Activated CD4-positive, alpha-beta T cell treated with anti-CD3 and anti-CD28 coated beads for 36 hours (primary cell): ENCODE data around the gene ZNF202. TPM values are rescaled to one million over a fixed set of nuclear protein-coding genes. Genes with fewer than 3 reads are reported as not detected.
"Not testable (repeated sequence)": the region's sequence is repeated elsewhere in the genome, so short reads cannot be mapped to it uniquely, and the experiment has no call there.

Experiments
- ATAC-seq: fragments of 200-7000 bp; cut with Tn5 transposase; one replicate; pipeline ENCODE4 v1.10.0; 2021; ENCODE audit warnings: mild to moderate bottlenecking, moderate library complexity
- CTCF ChIA-PET: fragments of 350-600 bp; sonication (Branson Sonifier 250); formaldehyde crosslinking; loops from one replicate; lab custom pipeline; 2021; ENCODE audit warnings: antibody characterized with exemption; lab: Charles Lee
- POLR2A ChIA-PET: fragments of 350-600 bp; sonication (Branson Sonifier 250); formaldehyde crosslinking; loops from one replicate; lab custom pipeline; 2021; ENCODE audit warnings: antibody characterized with exemption, inconsistent platforms; lab: Charles Lee
- DNase-seq: peaks from one replicate; pipeline ENCODE4 v3.0.0-alpha.2; 2020
- H3K27ac Mint-ChIP-seq: one replicate; pipeline ENCODE4 v1.8.0; 2021; ENCODE audit warnings: mixed read lengths
- H3K27me3 Mint-ChIP-seq: one replicate; pipeline ENCODE4 v1.8.0; 2021; ENCODE audit warnings: mixed read lengths
- H3K36me3 Mint-ChIP-seq: one replicate; pipeline ENCODE4 v1.8.0; 2021; ENCODE audit warnings: low read depth, mixed read lengths
- H3K4me1 Mint-ChIP-seq: one replicate; pipeline ENCODE4 v1.8.0; 2021; ENCODE audit warnings: mixed read lengths
- H3K4me3 Mint-ChIP-seq: one replicate; pipeline ENCODE4 v1.8.0; 2021; ENCODE audit warnings: mild to moderate bottlenecking, moderate library complexity, mixed read lengths
- H3K9me3 Mint-ChIP-seq: one replicate; pipeline ENCODE4 v1.8.0; 2021; ENCODE audit warnings: low read depth, mixed read lengths
- intact Hi-C, 2 experiments: fragments of 100-400 bp; cut with DNase I in 1 of 2; cut with micrococcal nuclease in 1 of 2; formaldehyde crosslinking; loops; one replicate each; pipeline versions ENCODE4 v1.14.2 to v1.15.1; 2022 to 2024; cut with DNase I, micrococcal nuclease
- total RNA-seq, 2 experiments: library from RNA; stranded (reverse); gene quantifications; one replicate each; pipeline ENCODE4 v1.2.3, GENCODE V29; 2021

The ZNF202 gene
- total RNA-seq, 2 experiments from 2014 or later = 9.5 to 12.1 TPM

GRCh38 chr11:123740787-123741158, 687 bp downstream of the ZNF202 start:
- intact Hi-C loops = loop anchor here (1.0 to 5.0 kb wide), 7 partner anchors 374 to 1084 kb away; partner anchors contain the start of genes VWA5A (in 2 of the 2), HSPA8 (in 1 of the 2), SIAE (in 1 of the 2) and SPA17 (in 1 of the 2)
- CTCF ChIA-PET = interaction anchor here (0.8 to 0.9 kb wide), 2 partner anchors 30 to 33 kb away, joined by 3 read pairs; no protein-coding TSS in a partner anchor
- POLR2A ChIA-PET = no interaction called here
- ATAC-seq = peak; percentile 1
- no peak for DNase-seq
- peaks cover 2% of the 10 kb centered on the region for H3K27me3 Mint-ChIP-seq
- H3K4me3 Mint-ChIP-seq = peak overlapping the region; percentile 81
- H3K4me1 Mint-ChIP-seq = peaks cover 31% of the 10 kb centered on the region
- H3K36me3 Mint-ChIP-seq = peaks cover 22% of the 10 kb centered on the region
- no peaks in the 10 kb centered on the region for H3K9me3 Mint-ChIP-seq
- H3K27ac Mint-ChIP-seq = peak overlapping the region; percentile 91

- no peak overlapping the region for H3K27ac Mint-ChIP-seq
- peaks cover 31% of the 10 kb centered on the region for H3K4me1 Mint-ChIP-seq
- peaks cover 38% of the 10 kb centered on the region for H3K36me3 Mint-ChIP-seq
- intact Hi-C loops = no loop called here
- no peaks in the 10 kb centered on the region for H3K27me3 Mint-ChIP-seq
- no peak for ATAC-seq
- H3K9me3 Mint-ChIP-seq = no peaks in the 10 kb centered on the region
- POLR2A ChIA-PET = interaction anchor here (0.6 kb wide), 1 partner anchor 8 kb away, joined by 4 read pairs; no protein-coding TSS in a partner anchor
- H3K4me3 Mint-ChIP-seq = no peak overlapping the region
- no peak for DNase-seq
- CTCF ChIA-PET = interaction anchor here (1.4 to 2.6 kb wide), 2 partner anchors 19 to 27 kb away, joined by 3 to 14 read pairs; no protein-coding TSS in a partner anchor
These were observed 3.1 kb downstream of the ZNF202 start for GRCh38 chr11:123738374-123738773.

DNA sequence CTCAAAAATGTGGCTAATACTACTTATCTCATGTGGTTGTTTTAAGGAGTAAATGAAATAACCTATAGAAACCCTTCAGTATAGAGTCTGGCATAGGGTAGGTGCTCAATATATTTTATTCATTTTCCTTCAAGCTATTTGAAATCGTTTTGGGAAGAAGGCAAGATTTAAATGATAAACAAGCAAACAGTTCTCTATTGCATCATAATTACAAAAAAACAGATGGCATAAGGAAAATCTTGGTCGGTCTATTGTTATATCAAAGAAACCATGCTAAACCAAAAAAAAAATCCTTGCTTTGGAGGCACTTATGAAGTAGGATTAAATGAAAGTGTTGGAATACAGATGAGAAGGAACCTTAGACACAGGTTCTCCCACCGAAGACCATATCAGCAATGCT, 4.7 kb downstream of the ZNF202 start:
- intact Hi-C loops = no loop called here
- Mint-ChIP-seq H3K9me3 (no peaks in the 10 kb centered on the region), H3K36me3 (peaks cover 38% of the 10 kb centered on the region), H3K4me3 (no peak overlapping the region), H3K4me1 (peaks cover 25% of the 10 kb centered on the region), H3K27me3 (no peaks in the 10 kb centered on the region), H3K27ac (no peak overlapping the region)
- no peak for DNase-seq
- ChIA-PET CTCF (no interaction called here), POLR2A (no interaction called here)
- ATAC-seq = no peak

GRCh38 chr11:123729602-123730001, 11.9 kb downstream of the ZNF202 start:
- intact Hi-C loops = no loop called here
- POLR2A ChIA-PET = no interaction called here

DNA sequence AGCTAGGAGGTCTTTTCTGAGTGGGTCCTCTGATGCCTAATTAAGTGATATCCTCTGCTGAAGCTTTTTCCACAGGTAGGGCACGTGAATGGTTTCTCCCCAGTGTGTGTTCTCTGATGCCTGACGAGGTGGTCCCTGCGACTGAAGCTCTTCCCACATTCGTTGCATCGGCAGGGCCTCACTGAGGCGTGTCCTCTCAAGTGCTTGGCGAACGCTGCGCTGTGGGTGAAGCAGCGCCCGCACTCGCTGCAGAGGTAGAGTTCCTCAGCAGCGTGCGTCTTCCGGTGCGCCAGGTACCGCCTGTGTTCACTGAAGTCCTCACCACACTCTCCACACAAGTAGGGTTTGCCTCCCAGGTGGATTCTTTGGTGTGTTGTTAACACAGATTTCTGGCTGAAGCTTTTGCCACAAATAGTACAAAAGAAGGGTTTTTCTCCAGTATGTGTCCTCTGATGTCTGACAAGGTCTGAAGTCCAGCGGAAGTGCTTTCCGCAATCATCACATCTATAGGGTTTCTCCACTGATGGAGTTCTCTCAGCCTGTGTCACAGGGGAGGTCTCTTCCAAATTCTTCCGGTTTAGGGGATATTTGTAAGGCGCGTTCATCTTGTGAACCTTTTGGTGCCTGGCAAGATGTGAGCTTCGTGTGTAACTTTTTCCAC, 15.3 kb downstream of the ZNF202 start:
- CTCF ChIA-PET = interaction anchor here (1.3 kb wide), 1 partner anchor 15 kb away, joined by 4 read pairs; no protein-coding TSS in a partner anchor
- H3K36me3 Mint-ChIP-seq = peaks cover 66% of the 10 kb centered on the region

More at GRCh38 chr11:123729602-123730001, 11.9 kb downstream of the ZNF202 start:
- no peaks in the 10 kb centered on the region for H3K27me3 Mint-ChIP-seq
- H3K4me1 Mint-ChIP-seq = no peaks in the 10 kb centered on the region
- no peak overlapping the region for H3K27ac Mint-ChIP-seq
- ATAC-seq (no peak), DNase-seq (no peak)
- peaks cover 60% of the 10 kb centered on the region for H3K36me3 Mint-ChIP-seq
- CTCF ChIA-PET = interaction anchor here (0.5 to 1.3 kb wide), 4 partner anchors 14 to 149 kb away, joined by 3 to 5 read pairs (median 4); no protein-coding TSS in a partner anchor
- H3K4me3 Mint-ChIP-seq = no peak overlapping the region
- H3K9me3 Mint-ChIP-seq = peaks cover 28% of the 10 kb centered on the region

DNA sequence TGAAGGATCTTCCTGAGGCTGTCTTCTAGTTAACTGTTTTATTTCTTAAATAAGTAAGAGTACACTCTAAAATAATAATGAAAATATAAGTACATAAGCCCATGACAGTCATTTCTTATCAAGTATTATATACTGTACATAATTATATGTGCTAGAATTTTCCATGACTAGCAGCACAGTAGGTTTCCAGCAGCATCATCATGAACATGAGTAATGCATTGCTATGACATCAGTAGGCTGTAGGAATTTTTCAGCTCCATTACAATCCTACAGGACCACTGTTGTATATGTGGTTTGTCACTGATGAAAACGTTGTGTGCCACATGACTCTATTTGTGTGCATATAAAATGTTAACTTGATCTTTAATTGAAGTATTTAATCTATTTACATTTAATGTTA, 22.0 kb downstream of the ZNF202 start:
- Mint-ChIP-seq H3K9me3 (peaks cover under 1% of the 10 kb centered on the region), H3K27ac (no peak overlapping the region), H3K36me3 (peaks cover 13% of the 10 kb centered on the region), H3K27me3 (peaks cover 14% of the 10 kb centered on the region), H3K4me1 (peaks cover 3% of the 10 kb centered on the region), H3K4me3 (no peak overlapping the region)
- no peak for ATAC-seq
- no peak for DNase-seq
- intact Hi-C loops = no loop called here
- ChIA-PET CTCF (interaction anchor here (0.8 to 2.7 kb wide), 5 partner anchors 8 to 143 kb away, joined by 3 to 13 read pairs (median 5); no protein-coding TSS in a partner anchor), POLR2A (no interaction called here)

More for the DNA sequence above, 15.3 kb downstream of the ZNF202 start:
- intact Hi-C loops = loop anchor here in 1 of 2 experiments (1.0 kb wide), 1 partner anchor 16 kb away; no protein-coding TSS in a partner anchor
- DNase-seq (no peak), ATAC-seq (no peak)
- H3K27ac Mint-ChIP-seq = no peak overlapping the region
- no peak overlapping the region for H3K4me3 Mint-ChIP-seq
- H3K9me3 Mint-ChIP-seq = peaks cover 31% of the 10 kb centered on the region
- POLR2A ChIA-PET = no interaction called here
- H3K4me1 Mint-ChIP-seq = no peaks in the 10 kb centered on the region
- H3K27me3 Mint-ChIP-seq = no peaks in the 10 kb centered on the region

GRCh38 chr11:123718469-123718868, 23.0 kb downstream of the ZNF202 start:
- H3K36me3 Mint-ChIP-seq = peaks cover 5% of the 10 kb centered on the region
- peaks cover 3% of the 10 kb centered on the region for H3K4me1 Mint-ChIP-seq
- intact Hi-C loops = no loop called here
- DNase-seq = no peak
- ChIA-PET CTCF (interaction anchor here (2.0 to 2.7 kb wide), 2 partner anchors 11 to 15 kb away, joined by 5 to 13 read pairs; no protein-coding TSS in a partner anchor), POLR2A (no interaction called here)
- peaks cover 14% of the 10 kb centered on the region for H3K27me3 Mint-ChIP-seq
- H3K4me3 Mint-ChIP-seq = no peak overlapping the region
- H3K27ac Mint-ChIP-seq = no peak overlapping the region
- H3K9me3 Mint-ChIP-seq = no peaks in the 10 kb centered on the region
- ATAC-seq = no peak

DNA sequence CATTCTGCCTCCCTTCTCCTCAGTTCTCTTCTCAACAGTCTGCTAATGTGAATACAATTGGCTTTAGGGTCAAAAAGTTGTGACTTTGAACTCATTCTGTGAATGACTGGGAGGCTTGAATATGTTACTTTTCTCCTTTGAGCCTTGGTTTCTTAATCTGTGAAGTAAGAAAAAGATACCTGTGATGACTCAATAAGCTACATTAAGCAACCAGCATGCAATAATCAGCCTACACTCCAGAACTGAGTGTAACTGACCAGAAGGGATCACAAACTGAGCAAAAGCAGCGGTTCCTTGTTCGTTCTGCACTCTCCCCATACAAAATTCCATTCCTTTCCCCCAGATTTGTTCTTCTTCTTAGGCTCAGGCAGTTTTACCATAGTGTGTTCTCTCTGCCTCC, 23.4 kb downstream of the ZNF202 start:
- peak; percentile 49 for ATAC-seq
- POLR2A ChIA-PET = no interaction called here

GRCh38 chr11:123712627-123713026, 28.8 kb downstream of the ZNF202 start:
- H3K9me3 Mint-ChIP-seq, H3K27ac Mint-ChIP-seq, H3K4me1 Mint-ChIP-seq, intact Hi-C loops, H3K36me3 Mint-ChIP-seq, ATAC-seq, DNase-seq, POLR2A ChIA-PET, H3K4me3 Mint-ChIP-seq: not testable (repeated sequence)
- CTCF ChIA-PET = interaction anchor here (0.9 to 7.6 kb wide), 5 partner anchors 18 to 82 kb away, joined by 3 to 126 read pairs (median 5); no protein-coding TSS in a partner anchor
- H3K27me3 Mint-ChIP-seq = peaks cover 21% of the 10 kb centered on the region

More for the DNA sequence above, 23.4 kb downstream of the ZNF202 start:
- Mint-ChIP-seq H3K27me3 (peaks cover 14% of the 10 kb centered on the region), H3K27ac (no peak overlapping the region), H3K4me3 (no peak overlapping the region), H3K9me3 (no peaks in the 10 kb centered on the region), H3K4me1 (peaks cover 3% of the 10 kb centered on the region), H3K36me3 (peaks cover 1% of the 10 kb centered on the region)
- intact Hi-C loops = no loop called here
- DNase-seq = no peak
- CTCF ChIA-PET = interaction anchor here (2.7 kb wide), 1 partner anchor 10 kb away, joined by 13 read pairs; no protein-coding TSS in a partner anchor

- intact Hi-C loops = loop anchor here (1.0 to 5.0 kb wide), 3 partner anchors 66 to 195 kb away; no protein-coding TSS in a partner anchor
- peak; percentile 81 for DNase-seq
- POLR2A ChIA-PET = no interaction called here
- peaks cover 12% of the 10 kb centered on the region for H3K27me3 Mint-ChIP-seq
- no peak overlapping the region for H3K4me3 Mint-ChIP-seq
- CTCF ChIA-PET = interaction anchor here (0.6 to 7.6 kb wide), 36 partner anchors 9 to 654 kb away, joined by 3 to 126 read pairs (median 4); no protein-coding TSS in a partner anchor
- peak; percentile 85 for ATAC-seq
- no peaks in the 10 kb centered on the region for H3K9me3 Mint-ChIP-seq
- H3K4me1 Mint-ChIP-seq = no peaks in the 10 kb centered on the region
- no peak overlapping the region for H3K27ac Mint-ChIP-seq
- H3K36me3 Mint-ChIP-seq = no peaks in the 10 kb centered on the region
These were observed 33.8 kb downstream of the ZNF202 start for GRCh38 chr11:123707606-123708205.

DNA sequence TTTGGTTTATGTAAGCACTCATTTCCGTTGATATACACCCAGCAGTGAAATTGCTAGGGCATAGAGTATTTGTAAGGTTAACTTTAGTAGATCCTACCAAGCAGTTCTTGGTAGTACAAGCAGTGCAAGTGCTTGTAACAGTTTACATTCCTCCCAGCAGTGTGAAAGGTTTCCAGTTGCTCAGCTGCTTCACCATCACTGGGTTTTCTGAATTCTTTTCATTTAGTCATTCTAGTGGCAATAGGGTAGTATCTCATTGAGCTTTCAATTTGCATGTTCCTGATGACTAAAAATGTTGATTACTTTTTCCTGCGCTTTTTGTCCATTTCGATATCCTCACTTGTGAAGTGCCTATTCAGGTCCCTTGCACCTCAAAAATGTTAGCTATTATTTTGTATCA, 34.3 kb downstream of the ZNF202 start:
- H3K36me3 Mint-ChIP-seq = no peaks in the 10 kb centered on the region
- intact Hi-C loops = loop anchor here (1.0 to 5.0 kb wide), 3 partner anchors 66 to 195 kb away; no protein-coding TSS in a partner anchor
- ChIA-PET CTCF (interaction anchor here (0.7 to 7.6 kb wide), 31 partner anchors 9 to 654 kb away, joined by 3 to 126 read pairs (median 4); no protein-coding TSS in a partner anchor), POLR2A (no interaction called here)
- H3K4me3 Mint-ChIP-seq = no peak overlapping the region
- no peak for DNase-seq
- H3K27ac Mint-ChIP-seq = no peak overlapping the region
- ATAC-seq = no peak
- H3K4me1 Mint-ChIP-seq = no peaks in the 10 kb centered on the region
- H3K27me3 Mint-ChIP-seq = peaks cover 10% of the 10 kb centered on the region
- H3K9me3 Mint-ChIP-seq = no peaks in the 10 kb centered on the region
